GM12878 (cell line): ENCODE measurements around the gene ERICH4. TPM values are rescaled to one million over a fixed set of nuclear protein-coding genes. Genes with fewer than 3 reads are reported as not detected.

Experiments used
- ATAC-seq: fragments of 200-7000 bp; cut with Tn5 transposase; 3 replicates; pipeline ENCODE4 v1.9.1; 2020; ENCODE audit warnings: mild to moderate bottlenecking, moderate library complexity
- BruUV-seq: library from RNA; stranded (reverse); fragments of 400-500 nt; replicated peaks from 2 replicates; lab custom pipeline; 2021; lab: Mats Ljungman, UMichigan
- CTCF ChIA-PET: fragments of 300-600 bp; sonication (Branson Sonifier 250); formaldehyde crosslinking; extraction: SDS; loops from one replicate; lab custom pipeline; 2021; ENCODE audit warnings: inconsistent platforms; lab: Yijun Ruan, JAX
- POLR2A ChIA-PET: fragments of 350-600 bp; formaldehyde crosslinking; extraction: SDS; loops from one replicate; lab custom pipeline; 2021; ENCODE audit warnings: inconsistent platforms; lab: Charles Lee
- RAD21 ChIA-PET: fragments of 300-600 bp; sonication (Branson Sonifier 250); formaldehyde crosslinking; loops from one replicate; lab custom pipeline; 2023; ENCODE audit warnings: antibody characterized with exemption; ENCODE audit not compliant: unreplicated experiment; lab: Charles Lee
- SMC1A ChIA-PET: fragments of 300-600 bp; sonication (Branson Sonifier 250); formaldehyde crosslinking; loops from one replicate; lab custom pipeline; 2023; ENCODE audit not compliant: unreplicated experiment, uncharacterized antibody; lab: Charles Lee
- DNase-seq: peaks from one replicate; pipeline ENCODE4 v3.0.0-alpha.2; 2011; ENCODE audit warnings: low read depth, low spot score
- FAIRE-seq: peaks from 3 replicates; lab custom pipeline; 2011; peaks lifted over from hg19 to GRCh38; lab: Jason Lieb, UNC
- H2AFZ ChIP-seq: 2 replicates; pipeline ENCODE4 v1.6.0; 2011; ENCODE audit warnings: low read depth, low read length, control low read depth; ENCODE audit not compliant: control insufficient read depth
- H3K27ac ChIP-seq: 2 replicates; pipeline ENCODE4 v1.5.1; 2011; ENCODE audit warnings: control low read depth; ENCODE audit not compliant: control insufficient read depth, insufficient read depth
- H3K27me3 ChIP-seq, 2 experiments: replicated peaks in 1 of 2; 2 replicates each; pipeline versions ENCODE4 v1.6.0 to v1.6.1; 2011; ENCODE audit warnings: low read length in 1 of 2; ENCODE audit not compliant: control insufficient read depth in 2 of 2, insufficient read depth in 2 of 2
- H3K36me3 ChIP-seq, 2 experiments: 2 replicates each; pipeline ENCODE4 v1.5.1; 2011; ENCODE audit warnings: low read length in 1 of 2; ENCODE audit not compliant: control insufficient read depth in 2 of 2, insufficient read depth in 2 of 2
- H3K4me1 ChIP-seq: 2 replicates; pipeline ENCODE4 v1.6.1; 2011; ENCODE audit warnings: mild to moderate bottlenecking, low read length, moderate library complexity, mixed read lengths; ENCODE audit not compliant: control insufficient read depth, insufficient read depth
- H3K4me2 ChIP-seq: 2 replicates; pipeline ENCODE4 v1.6.0; 2011; ENCODE audit warnings: control low read depth; ENCODE audit not compliant: control insufficient read depth, insufficient read depth
- H3K4me3 ChIP-seq: fragments of 200-600 bp; sonication (generic); 2 replicates; pipeline ENCODE4 v1.5.1; 2016
- H3K79me2 ChIP-seq: 2 replicates; pipeline ENCODE4 v1.6.0; 2011; ENCODE audit warnings: low read length; ENCODE audit not compliant: control insufficient read depth, insufficient read depth
- H3K9ac ChIP-seq: 2 replicates; pipeline ENCODE4 v1.8.0; 2011; ENCODE audit warnings: low read length, control low read depth, mixed read lengths; ENCODE audit not compliant: control insufficient read depth, insufficient read depth
- H3K9me3 ChIP-seq: replicated peaks from 3 replicates; pipeline ENCODE4 v1.5.1; 2011; ENCODE audit warnings: mild to moderate bottlenecking, low read length; ENCODE audit not compliant: control insufficient read depth, insufficient read depth
- H4K20me1 ChIP-seq: 2 replicates; pipeline ENCODE4 v1.6.0; 2011; ENCODE audit not compliant: control insufficient read depth, insufficient read depth
- CBX5 ChIP-seq: sonication (generic); IDR thresholded peaks from 2 replicates; pipeline ENCODE4 v1.6.1; 2016; ENCODE audit warnings: low read depth, moderate library complexity, mild to moderate bottlenecking, inconsistent platforms
- CHD4 ChIP-seq: fragments of 200-600 bp; sonication (generic); IDR thresholded peaks from 2 replicates; pipeline ENCODE4 v1.6.1; 2016; ENCODE audit warnings: mild to moderate bottlenecking
- JUNB ChIP-seq: IDR thresholded peaks from 2 replicates; pipeline ENCODE4 v1.6.1; 2016; ENCODE audit warnings: antibody characterized with exemption, mild to moderate bottlenecking
- JUND ChIP-seq: IDR thresholded peaks from 2 replicates; pipeline ENCODE4 v1.6.1; 2012; ENCODE audit warnings: low read depth, mild to moderate bottlenecking, low read length, improper control_type of control experiment, moderate library complexity
- TCF7 ChIP-seq: IDR thresholded peaks from 2 replicates; pipeline ENCODE4 v1.6.1; 2014; ENCODE audit warnings: antibody characterized with exemption, borderline replicate concordance
- WGBS: methylation state at CpG from one replicate; pipeline ENCODE4 v1.1.6; 2016; ENCODE audit warnings: low lambda C conversion rate; ENCODE audit not compliant: insufficient replicate concordance, insufficient coverage; ENCODE audit errors: missing lambda C conversion rate; 5-methylcytosine and 5-hydroxymethylcytosine counted together
- in situ Hi-C: fragments of 300-500 bp; cut with MboI; formaldehyde crosslinking; loops from 9 replicates; pipeline ENCODE4 v1.14.3; 2018; ENCODE audit warnings: mixed read lengths
- intact Hi-C: fragments of 100-400 bp; cut with micrococcal nuclease; formaldehyde crosslinking; loops from one replicate; pipeline ENCODE4 v1.14.2; 2022; ENCODE audit not compliant: unreplicated experiment
- polyA plus RNA-seq, 11 experiments: library from polyadenylated mRNA; depleted of rRNA in 4 of 11; unstranded in 6 of 11; stranded (reverse) in 5 of 11; fragments of >200 nt; fragmentation: Nextera tagmentation in 4 of 11; fragmentation: Illumina TruSeq in 1 of 11; extraction: Ambion mirVana in 4 of 11; extraction: Trizol in 1 of 11; gene quantifications; 1 replicate in 1 of 11; 2 replicates in 10 of 11; pipeline versions ENCODE4 v1.2.1 to v1.2.3, GENCODE V29; 2011 to 2016; ENCODE audit warnings: inconsistent platforms in 2 of 11, missing spikeins in 2 of 11, low read depth in 1 of 11
- total RNA-seq, 4 experiments: library from RNA; depleted of rRNA in 3 of 4; stranded (reverse); fragments of >200 nt in 3 of 4; fragmentation: Illumina TruSeq in 1 of 4; extraction: Trizol in 1 of 4; gene quantifications; 2 replicates each; pipeline versions ENCODE4 v1.2.1 to v1.2.3, GENCODE V29; 2013 to 2021
- TF ChIP-seq, protein P1 (sequence below): fragments of 450-650 bp; IDR thresholded peaks from 2 replicates; pipeline ENCODE4 v1.6.1; 2018; ENCODE audit warnings: mild to moderate bottlenecking, low read depth, moderate library complexity; ENCODE audit not compliant: partially characterized antibody

ERICH4 gene
- total and polyA plus RNA-seq, 10 of the 15 experiments (the other 5 are each of a cell fraction or from before 2014, with no cell fraction given), result not detected

DNA sequence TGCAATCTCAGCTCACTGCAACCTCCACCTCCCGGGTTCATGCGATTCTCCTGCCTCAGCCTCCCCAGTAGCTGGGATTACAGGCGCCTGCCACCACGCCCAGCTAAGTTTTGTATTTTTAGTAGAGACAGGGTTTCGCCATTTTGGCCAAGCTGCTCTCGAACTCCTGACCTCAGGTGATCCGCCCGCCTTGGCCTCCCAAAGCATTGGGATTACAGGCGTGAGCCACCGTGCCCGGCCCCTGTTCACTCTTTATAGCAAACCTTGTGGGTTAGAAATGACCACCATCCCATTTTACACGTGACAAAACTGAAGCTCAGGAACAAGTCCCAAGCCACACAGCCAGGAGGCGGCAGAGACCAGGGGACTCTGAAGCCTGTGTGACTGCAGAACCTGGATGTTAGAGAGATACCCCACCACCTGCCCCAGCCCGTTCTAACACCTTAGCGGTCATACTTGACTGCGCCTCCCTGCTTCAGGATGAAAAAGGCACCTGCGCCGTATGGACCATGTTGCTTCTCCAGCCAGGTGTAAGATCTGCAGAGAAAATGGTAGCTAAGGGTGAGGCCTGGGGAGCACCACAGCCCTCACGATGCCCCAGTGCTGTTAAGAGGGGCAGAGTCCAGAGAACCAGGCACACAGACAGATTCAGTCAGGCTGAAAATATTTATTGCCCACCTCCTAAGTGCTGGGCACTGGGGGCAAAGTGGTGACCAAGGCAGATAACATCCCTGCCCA is 6.9 kb upstream of the ERICH4 start:
- H3K4me2 ChIP-seq, result no peak overlapping the region
- TF ChIP-seq TCF7 (no peak), CBX5 (no peak), CHD4 (no peak), JUNB (no peak), JUND (no peak)
- TF ChIP-seq, protein P1, sequence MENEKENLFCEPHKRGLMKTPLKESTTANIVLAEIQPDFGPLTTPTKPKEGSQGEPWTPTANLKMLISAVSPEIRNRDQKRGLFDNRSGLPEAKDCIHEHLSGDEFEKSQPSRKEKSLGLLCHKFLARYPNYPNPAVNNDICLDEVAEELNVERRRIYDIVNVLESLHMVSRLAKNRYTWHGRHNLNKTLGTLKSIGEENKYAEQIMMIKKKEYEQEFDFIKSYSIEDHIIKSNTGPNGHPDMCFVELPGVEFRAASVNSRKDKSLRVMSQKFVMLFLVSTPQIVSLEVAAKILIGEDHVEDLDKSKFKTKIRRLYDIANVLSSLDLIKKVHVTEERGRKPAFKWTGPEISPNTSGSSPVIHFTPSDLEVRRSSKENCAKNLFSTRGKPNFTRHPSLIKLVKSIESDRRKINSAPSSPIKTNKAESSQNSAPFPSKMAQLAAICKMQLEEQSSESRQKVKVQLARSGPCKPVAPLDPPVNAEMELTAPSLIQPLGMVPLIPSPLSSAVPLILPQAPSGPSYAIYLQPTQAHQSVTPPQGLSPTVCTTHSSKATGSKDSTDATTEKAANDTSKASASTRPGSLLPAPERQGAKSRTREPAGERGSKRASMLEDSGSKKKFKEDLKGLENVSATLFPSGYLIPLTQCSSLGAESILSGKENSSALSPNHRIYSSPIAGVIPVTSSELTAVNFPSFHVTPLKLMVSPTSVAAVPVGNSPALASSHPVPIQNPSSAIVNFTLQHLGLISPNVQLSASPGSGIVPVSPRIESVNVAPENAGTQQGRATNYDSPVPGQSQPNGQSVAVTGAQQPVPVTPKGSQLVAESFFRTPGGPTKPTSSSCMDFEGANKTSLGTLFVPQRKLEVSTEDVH, result no peak
- TF ChIP-seq, all 136 proteins: peak for 0
- no TSS peak for BruUV-seq
- intact Hi-C loops, result loop anchor here (5.0 kb wide), 1 partner anchor 234 kb away; no protein-coding TSS in a partner anchor
- Histone ChIP-seq H3K79me2 (peaks cover 2% of the 10 kb centered on the region), H3K4me3 (no peak overlapping the region), H4K20me1 (no peaks in the 10 kb centered on the region), H2AFZ (no peak overlapping the region), H3K36me3 (peaks cover 9 to 10% of the 10 kb centered on the region in 2 experiments; a peak in 3 of 4 replicates), H3K27me3 (no peaks in the 10 kb centered on the region), H3K9ac (no peak overlapping the region), H3K4me1 (no peaks in the 10 kb centered on the region), H3K9me3 (no peaks in the 10 kb centered on the region), H3K27ac (no peak overlapping the region)
- POLR2A ChIA-PET, result interaction anchor here (0.5 kb wide), 1 partner anchor 119 kb away, joined by 5 read pairs; no protein-coding TSS in a partner anchor
- RAD21 ChIA-PET, result interaction anchor here (0.6 to 1.0 kb wide), 2 partner anchors 74 to 127 kb away, joined by 3 read pairs; no protein-coding TSS in a partner anchor
- DNase-seq (no peak), FAIRE-seq (no peak), ATAC-seq (no peak)
- CTCF ChIA-PET, result interaction anchor here (0.6 to 1.6 kb wide), 6 partner anchors 14 to 232 kb away, joined by 3 read pairs; no protein-coding TSS in a partner anchor
- WGBS, result 93% methylated on average over 19 of the region's 19 CpGs
- in situ Hi-C loops, result no loop called here
- SMC1A ChIA-PET, result interaction anchor here (0.6 to 1.7 kb wide), 3 partner anchors 12 to 226 kb away, joined by 3 to 4 read pairs (median 3); no protein-coding TSS in a partner anchor
